Measurements from ENCODE around the gene ADK. TPM values are rescaled to one million over a fixed set of nuclear protein-coding genes. Genes with fewer than 3 reads are reported as not detected.

Gene ADK
- total RNA-seq, 2 experiments from 2014 or later = 56.9 to 57.5 TPM

- Mint-ChIP-seq H3K4me3 (no peak overlapping the region), H3K27ac (no peak overlapping the region)
Measured at GRCh38 chr10:74544106-74544505, 393.1 kb downstream of the ADK start.

GRCh38 chr10:74548676-74549075, 397.7 kb downstream of the ADK start:
- H3K27ac Mint-ChIP-seq = no peak overlapping the region
- no peaks in the 10 kb centered on the region for H3K9me3 Mint-ChIP-seq
- TF ChIP-seq CTCF (IDR thresholded peaks at IDR 0.05) = no peak
- DNase-seq (no peak), ATAC-seq (no peak)
- H3K4me1 Mint-ChIP-seq (ENCODE audit: low read depth) = peaks cover 2% of the 10 kb centered on the region
- ChIA-PET POLR2A (no interaction called here), CTCF (no interaction called here)
- no peak overlapping the region for H3K4me3 Mint-ChIP-seq
- no peaks in the 10 kb centered on the region for H3K27me3 Mint-ChIP-seq
- peaks cover 11% of the 10 kb centered on the region for H3K36me3 Mint-ChIP-seq (ENCODE audit: low read depth)
- intact Hi-C loops (cut with micrococcal nuclease) = no loop called here

More at GRCh38 chr10:74544106-74544505, 393.1 kb downstream of the ADK start:
- TF ChIP-seq CTCF (IDR thresholded peaks at IDR 0.05) = no peak
- ChIA-PET POLR2A (no interaction called here), CTCF (no interaction called here)
- intact Hi-C loops (cut with micrococcal nuclease) = no loop called here
- H3K27me3 Mint-ChIP-seq = no peaks in the 10 kb centered on the region
- ATAC-seq (no peak), DNase-seq (no peak)
- H3K36me3 Mint-ChIP-seq (ENCODE audit: low read depth) = peaks cover 4% of the 10 kb centered on the region
- H3K4me1 Mint-ChIP-seq (ENCODE audit: low read depth) = peaks cover 2% of the 10 kb centered on the region
- H3K9me3 Mint-ChIP-seq = no peaks in the 10 kb centered on the region

- Mint-ChIP-seq H3K9me3 (peaks cover 2% of the 10 kb centered on the region), H3K27ac (no peak overlapping the region), H3K36me3 (ENCODE audit: low read depth) (peaks cover 16% of the 10 kb centered on the region), H3K27me3 (no peaks in the 10 kb centered on the region), H3K4me3 (no peak overlapping the region), H3K4me1 (ENCODE audit: low read depth) (peaks cover 9% of the 10 kb centered on the region)
- no peak for DNase-seq
- ChIA-PET CTCF (no interaction called here), POLR2A (no interaction called here)
- no peak for ATAC-seq
- TF ChIP-seq CTCF (IDR thresholded peaks at IDR 0.05) = no peak
- intact Hi-C loops (cut with micrococcal nuclease) = no loop called here
Measured at GRCh38 chr10:74556072-74556705, 405.2 kb downstream of the ADK start.

GRCh38 chr10:74557098-74557497, 406.1 kb downstream of the ADK start:
- ChIA-PET CTCF (no interaction called here), POLR2A (no interaction called here)
- Mint-ChIP-seq H3K4me1 (ENCODE audit: low read depth) (peaks cover 9% of the 10 kb centered on the region), H3K9me3 (peaks cover 2% of the 10 kb centered on the region), H3K4me3 (no peak overlapping the region), H3K36me3 (ENCODE audit: low read depth) (peaks cover 16% of the 10 kb centered on the region), H3K27me3 (no peaks in the 10 kb centered on the region), H3K27ac (no peak overlapping the region)
- DNase-seq = no peak
- no peak for TF ChIP-seq CTCF (IDR thresholded peaks at IDR 0.05)
- intact Hi-C loops (cut with micrococcal nuclease) = no loop called here
- no peak for ATAC-seq

GRCh38 chr10:74558403-74558802, 407.4 kb downstream of the ADK start:
- TF ChIP-seq CTCF (IDR thresholded peaks at IDR 0.05) = no peak
- ChIA-PET CTCF (no interaction called here), POLR2A (no interaction called here)
- DNase-seq (no peak), ATAC-seq (peak; percentile 47)
- H3K27ac Mint-ChIP-seq = peak overlapping the region; percentile 66
- no peak overlapping the region for H3K4me3 Mint-ChIP-seq
- intact Hi-C loops (cut with micrococcal nuclease) = no loop called here
- H3K9me3 Mint-ChIP-seq = peaks cover 2% of the 10 kb centered on the region
- H3K27me3 Mint-ChIP-seq = no peaks in the 10 kb centered on the region
- peaks cover 9% of the 10 kb centered on the region for H3K4me1 Mint-ChIP-seq (ENCODE audit: low read depth)
- peaks cover 14% of the 10 kb centered on the region for H3K36me3 Mint-ChIP-seq (ENCODE audit: low read depth)

Measured in activated CD8-positive, alpha-beta T cell treated with anti-CD3 and anti-CD28 coated beads for 36 hours (primary cell).